H1 (cell line): ENCODE measurements around the gene ST14. TPM values are rescaled to one million over a fixed set of nuclear protein-coding genes. Genes with fewer than 3 reads are reported as not detected.

Source experiments
- CTCF ChIA-PET: fragments of 300-600 bp; sonication (Branson Sonifier 250); formaldehyde crosslinking; loops from one replicate; lab custom pipeline; 2021; ENCODE audit not compliant: partially characterized antibody; lab: Charles Lee
- POLR2A ChIA-PET: fragments of 300-600 bp; sonication (Branson Sonifier 250); formaldehyde crosslinking; loops from one replicate; lab custom pipeline; 2021; ENCODE audit warnings: inconsistent platforms; ENCODE audit not compliant: partially characterized antibody; lab: Charles Lee
- DNase-seq, 2 experiments: peaks; one replicate each; pipeline versions ENCODE4 v3.0.0 to v3.0.0-alpha.2; 2010 to 2022; ENCODE audit warnings: low spot score in 2 of 2, low read depth in 1 of 2, mixed read lengths in 1 of 2
- FAIRE-seq: peaks from 2 replicates; lab custom pipeline; 2011; peaks lifted over from hg19 to GRCh38; lab: Jason Lieb, UNC
- H2AFZ ChIP-seq: 2 replicates; pipeline ENCODE4 v1.8.1; 2012; ENCODE audit warnings: low read length, inconsistent platforms
- H2AK5ac ChIP-seq: 2 replicates; pipeline ENCODE4 v1.6.1; 2013; ENCODE audit warnings: low read depth, low read length
- H2BK120ac ChIP-seq: replicated peaks from 2 replicates; pipeline ENCODE3; 2013; ENCODE audit warnings: low read depth, low read length, inconsistent platforms
- H2BK12ac ChIP-seq: 2 replicates; pipeline ENCODE4 v1.6.1; 2013; ENCODE audit warnings: low read depth, low read length
- H2BK15ac ChIP-seq: 2 replicates; pipeline ENCODE4 v1.6.1; 2013; ENCODE audit warnings: low read length
- H2BK20ac ChIP-seq: 2 replicates; pipeline ENCODE4 v1.6.1; 2013; ENCODE audit warnings: low read length
- H2BK5ac ChIP-seq: 2 replicates; pipeline ENCODE4 v1.6.1; 2013; ENCODE audit warnings: low read depth, low read length
- H3K14ac ChIP-seq: 2 replicates; pipeline ENCODE4 v1.6.1; 2013; ENCODE audit warnings: inconsistent platforms; ENCODE audit not compliant: insufficient read length
- H3K18ac ChIP-seq: 2 replicates; pipeline ENCODE4 v1.6.1; 2013; ENCODE audit warnings: low read length; ENCODE audit errors: extremely low read depth
- H3K23ac ChIP-seq: 2 replicates; pipeline ENCODE4 v1.6.1; 2013; ENCODE audit warnings: inconsistent platforms; ENCODE audit not compliant: insufficient read length
- H3K23me2 ChIP-seq: 2 replicates; pipeline ENCODE4 v1.6.1; 2013; ENCODE audit warnings: low read depth, low read length
- H3K27ac ChIP-seq: 2 replicates; pipeline ENCODE4 v1.6.1; 2011; ENCODE audit warnings: low read depth, low read length, inconsistent platforms
- H3K27me3 ChIP-seq, 4 experiments: replicated peaks in 1 of 4; 1 replicate in 1 of 4; 2 replicates in 3 of 4; pipeline versions ENCODE4 v1.6.1 to v1.8.1; 2011 to 2013; ENCODE audit warnings: low read length in 3 of 4, mild to moderate bottlenecking in 3 of 4, inconsistent platforms in 2 of 4, mixed read lengths in 2 of 4, moderate library complexity in 1 of 4; ENCODE audit not compliant: control insufficient read depth in 3 of 4, insufficient read depth in 3 of 4; ENCODE audit errors: extremely low read depth in 1 of 4
- H3K36me3 ChIP-seq, 4 experiments: 2 replicates each; pipeline versions ENCODE4 v1.6.1 to v1.8.1; 2011 to 2013; ENCODE audit warnings: mild to moderate bottlenecking in 4 of 4, low read length in 3 of 4, moderate library complexity in 2 of 4, control low read depth in 1 of 4, inconsistent platforms in 1 of 4; ENCODE audit not compliant: insufficient read depth in 4 of 4, control insufficient read depth in 2 of 4
- H3K4ac ChIP-seq: replicated peaks from 2 replicates; pipeline ENCODE3; 2013; ENCODE audit warnings: low read length, low read depth, mixed read lengths, inconsistent platforms; ENCODE audit not compliant: insufficient read length
- H3K4me1 ChIP-seq, 4 experiments: replicated peaks in 1 of 4; 1 replicate in 1 of 4; 2 replicates in 3 of 4; pipeline versions ENCODE4 v1.6.1 to v1.8.1; 2011 to 2013; ENCODE audit warnings: low read length in 3 of 4, inconsistent platforms in 2 of 4, mixed read lengths in 1 of 4; ENCODE audit not compliant: insufficient read depth in 4 of 4, control insufficient read depth in 3 of 4
- H3K4me2 ChIP-seq, 2 experiments: 2 replicates each; pipeline versions ENCODE4 v1.6.1 to v1.8.1; 2011 to 2013; ENCODE audit warnings: low read depth in 2 of 2, low read length in 2 of 2, control low read depth in 1 of 2, inconsistent platforms in 1 of 2, mild to moderate bottlenecking in 1 of 2; ENCODE audit not compliant: insufficient read depth in 1 of 2
- H3K4me3 ChIP-seq, 4 experiments: fragments of 200-600, 300-600 bp in 1 of 4; sonication (generic), shearing (Covaris generic), sonication (Bioruptor Twin) in 1 of 4; 2 replicates each; pipeline versions ENCODE4 v1.5.1 to v1.8.1; 2011 to 2016; ENCODE audit warnings: low read length in 4 of 4, low read depth in 3 of 4, control low read depth in 2 of 4, inconsistent platforms in 2 of 4, mild to moderate bottlenecking in 2 of 4, mixed read lengths in 1 of 4, moderate library complexity in 1 of 4; ENCODE audit not compliant: insufficient read depth in 2 of 4; ENCODE audit errors: extremely low read depth in 1 of 4
- H3K56ac ChIP-seq: replicated peaks from 2 replicates; pipeline ENCODE3; 2013; ENCODE audit warnings: low read depth, mild to moderate bottlenecking, mixed read lengths, low read length, inconsistent platforms; ENCODE audit not compliant: insufficient read length
- H3K79me1 ChIP-seq: 2 replicates; pipeline ENCODE4 v1.6.1; 2013; ENCODE audit warnings: low read depth, low read length, control low read depth
- H3K79me2 ChIP-seq, 2 experiments: 2 replicates each; pipeline versions ENCODE4 v1.6.1 to v1.8.1; 2012 to 2013; ENCODE audit warnings: low read length in 2 of 2, mild to moderate bottlenecking in 2 of 2, inconsistent platforms in 1 of 2; ENCODE audit not compliant: insufficient read depth in 2 of 2, control insufficient read depth in 1 of 2
- H3K9ac ChIP-seq, 4 experiments: replicated peaks in 1 of 4; 1 replicate in 1 of 4; 2 replicates in 3 of 4; pipeline versions ENCODE4 v1.6.1 to v1.8.1; 2011 to 2013; ENCODE audit warnings: low read depth in 3 of 4, low read length in 3 of 4, control low read depth in 2 of 4, mild to moderate bottlenecking in 2 of 4, moderate library complexity in 2 of 4, inconsistent platforms in 1 of 4; ENCODE audit errors: extremely low read depth in 1 of 4
- H3K9me3 ChIP-seq, 2 experiments: 2 replicates each; pipeline versions ENCODE4 v1.6.1 to v1.8.1; 2012 to 2013; ENCODE audit warnings: mild to moderate bottlenecking in 2 of 2, moderate library complexity in 2 of 2, control low read depth in 1 of 2, inconsistent platforms in 1 of 2, low read depth in 1 of 2, low read length in 1 of 2, mixed read lengths in 1 of 2; ENCODE audit not compliant: insufficient read depth in 2 of 2
- H4K20me1 ChIP-seq, 2 experiments: replicated peaks in 1 of 2; 2 replicates each; pipeline versions ENCODE3 to v1.8.1; 2011 to 2013; ENCODE audit warnings: inconsistent platforms in 2 of 2, low read length in 2 of 2, mild to moderate bottlenecking in 1 of 2; ENCODE audit not compliant: insufficient read depth in 2 of 2, control insufficient read depth in 1 of 2
- H4K5ac ChIP-seq: 2 replicates; pipeline ENCODE4 v1.6.1; 2013; ENCODE audit warnings: low read length, low read depth, mixed read lengths, inconsistent platforms; ENCODE audit not compliant: insufficient read length
- H4K8ac ChIP-seq: 2 replicates; pipeline ENCODE4 v1.8.0; 2013; ENCODE audit warnings: mild to moderate bottlenecking, moderate library complexity, low read length, inconsistent platforms; ENCODE audit not compliant: insufficient read depth; ENCODE audit errors: extremely low read depth
- H4K91ac ChIP-seq: replicated peaks from 2 replicates; pipeline ENCODE3; 2013; ENCODE audit warnings: low read length, mixed read lengths, inconsistent platforms; ENCODE audit not compliant: insufficient read length
- CTBP2 ChIP-seq: IDR thresholded peaks from 2 replicates; pipeline ENCODE4 v1.7.0; 2011; ENCODE audit warnings: borderline replicate concordance, mild to moderate bottlenecking, moderate library complexity, mixed read lengths, low read length; ENCODE audit not compliant: insufficient read depth, insufficient read length
- EGR1 ChIP-seq: IDR thresholded peaks from 2 replicates; pipeline ENCODE4 v1.6.1; 2011; ENCODE audit warnings: low read depth, low read length, borderline replicate concordance
- EZH2 ChIP-seq: fragments of 200-600 bp; sonication (generic); IDR thresholded peaks from 2 replicates; pipeline ENCODE4 v1.7.1; 2012; ENCODE audit warnings: low read depth, mild to moderate bottlenecking, moderate library complexity, low read length, inconsistent platforms; ENCODE audit not compliant: severe bottlenecking
- JUN ChIP-seq: IDR thresholded peaks from 2 replicates; pipeline ENCODE4 v1.6.1; 2011; ENCODE audit warnings: low read depth, mild to moderate bottlenecking, improper control_type of control experiment, low read length
- WGBS, 2 experiments: shearing (Covaris generic) in 1 of 2; methylation state at CpG; one replicate each; pipeline versions ENCODE4 v1.1.6 to v1.1.7; 2013 to 2015; ENCODE audit warnings: low lambda C conversion rate in 2 of 2, mixed read lengths in 2 of 2, inconsistent platforms in 1 of 2, low coverage in 1 of 2, missing lambda C conversion rate in 1 of 2; ENCODE audit not compliant: insufficient replicate concordance in 2 of 2, insufficient coverage in 1 of 2, insufficient read length in 1 of 2; ENCODE audit errors: extremely low coverage in 1 of 2, missing lambda C conversion rate in 1 of 2; 5-methylcytosine and 5-hydroxymethylcytosine counted together
- polyA plus RNA-seq, 7 experiments: library from polyadenylated mRNA; depleted of rRNA in 3 of 7; stranded (reverse) in 5 of 7; unstranded in 2 of 7; fragments of >200 nt in 5 of 7; fragments of 200-250 nt in 2 of 7; gene quantifications; 1 replicate in 5 of 7; 2 replicates in 1 of 7; 4 replicates in 1 of 7; pipeline versions ENCODE4 v1.2.1 to v1.2.3, GENCODE V29; 2011 to 2013; ENCODE audit warnings: missing spikeins in 2 of 7, mixed read lengths in 2 of 7
- total RNA-seq: library from RNA; stranded (reverse); fragmentation: NEBNext Ultra II Directional; extraction: Animal tissue kit (Norgen Biotek cat#: 25700); gene quantifications from 2 replicates; pipeline ENCODE4 v1.2.1, GENCODE V29; 2021

ST14 gene
- total and polyA plus RNA-seq, 2 of the 8 experiments (the other 6 are each of a cell fraction or from before 2014, with no cell fraction given) = 22.4 to 24.9 TPM

GRCh38 chr11:130144141-130144540 lies 15.4 kb upstream of the ST14 start:
- Histone ChIP-seq H3K23me2 (no peaks in the 10 kb centered on the region), H3K79me2 (no peaks in the 10 kb centered on the region), H3K18ac (no peak overlapping the region), H2BK12ac (no peak overlapping the region), H3K27ac (peak overlapping the region; percentile 23; the same call in 1 of the 2 replicates), H2BK120ac (no peak overlapping the region), H3K14ac (no peak overlapping the region), H2AK5ac (no peak overlapping the region), H3K56ac (no peak overlapping the region), H4K8ac (no peak overlapping the region), H3K9ac (no peak overlapping the region), H2BK20ac (no peak overlapping the region), H4K20me1 (peaks cover 2 to 11% of the 10 kb centered on the region in 2 experiments), H2BK5ac (no peak overlapping the region), H3K79me1 (no peaks in the 10 kb centered on the region; the same call in 1 of the 2 replicates), H3K4me2 (no peak overlapping the region), H3K9me3 (no peaks in the 10 kb centered on the region), H3K23ac (no peak overlapping the region), H3K4me1 (peaks cover 0 to 15% (median 7%) of the 10 kb centered on the region in 4 experiments; a peak in 5 of 7 replicates), H3K4me3 (no peak overlapping the region), H3K4ac (no peak overlapping the region), H3K36me3 (peaks cover 21 to 64% (median 35%) of the 10 kb centered on the region in 4 experiments), H2BK15ac (no peak overlapping the region), H3K27me3 (no peaks in the 10 kb centered on the region), H4K91ac (no peak overlapping the region), H4K5ac (no peak overlapping the region), H2AFZ (no peak overlapping the region)
- FAIRE-seq = no peak
- CTCF ChIA-PET = interaction anchor here (0.8 to 3.6 kb wide), 8 partner anchors 10 to 285 kb away, joined by 3 to 60 read pairs (median 5); no protein-coding TSS in a partner anchor
- DNase-seq = no peak
- 93% methylated on average over 10 of the region's 10 CpGs; no CpG with 5 or more reads in 1 of the 2 experiments for WGBS, 2 experiments
- POLR2A ChIA-PET = no interaction called here
- TF ChIP-seq JUN = no peak
- no peak for TF ChIP-seq EZH2
- TF ChIP-seq CTBP2 = no peak
- TF ChIP-seq EGR1 = no peak
